Measurements from ENCODE around the gene MIOX. TPM values are rescaled to one million over a fixed set of nuclear protein-coding genes. Genes with fewer than 3 reads are reported as not detected.

Gene MIOX
- total RNA-seq, 1 donor, result not detected

DNA sequence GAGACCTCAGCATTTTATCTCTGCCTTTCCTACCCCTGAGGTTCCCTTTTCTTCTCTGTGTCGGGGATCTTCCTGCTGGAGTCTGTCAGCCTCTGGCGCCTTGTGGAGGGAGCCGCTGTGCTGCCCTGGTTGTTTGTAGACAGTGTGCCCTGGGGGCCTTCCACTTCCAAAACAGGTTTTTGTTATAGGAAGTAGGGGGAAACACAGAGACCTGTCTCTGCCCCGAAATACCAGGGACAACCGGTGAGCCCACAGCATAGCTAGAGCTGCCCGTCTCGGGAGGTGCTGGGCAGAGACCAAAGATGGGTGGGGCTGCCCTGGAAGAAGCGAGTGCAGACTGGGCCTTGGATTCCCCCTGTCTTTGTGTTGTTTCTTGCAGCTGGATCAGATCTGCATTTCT is 29.4 kb downstream of the MIOX start:
- Histone ChIP-seq H3K4me3 (ENCODE audit: insufficient read depth, low read length) (no peak overlapping the region), H3K27me3 (ENCODE audit: insufficient read depth, low read length) (no peaks in the 10 kb centered on the region), H2AFZ (ENCODE audit: low read length) (no peak overlapping the region), H3K36me3 (ENCODE audit: insufficient read depth, low read length) (peaks cover 17% of the 10 kb centered on the region), H3K9me3 (ENCODE audit: low read depth, low read length) (no peaks in the 10 kb centered on the region), H3K4me1 (ENCODE audit: insufficient read depth, low read length) (no peaks in the 10 kb centered on the region), H3K79me2 (ENCODE audit: insufficient read depth, low read length) (peaks cover 54% of the 10 kb centered on the region), H4K20me1 (ENCODE audit: insufficient read depth, low read length) (peaks cover 2% of the 10 kb centered on the region), H3K27ac (ENCODE audit: low read depth, low read length) (no peak overlapping the region), H3K4me2 (ENCODE audit: insufficient read depth, low read length) (no peak overlapping the region)
- TF ChIP-seq, protein P1, sequence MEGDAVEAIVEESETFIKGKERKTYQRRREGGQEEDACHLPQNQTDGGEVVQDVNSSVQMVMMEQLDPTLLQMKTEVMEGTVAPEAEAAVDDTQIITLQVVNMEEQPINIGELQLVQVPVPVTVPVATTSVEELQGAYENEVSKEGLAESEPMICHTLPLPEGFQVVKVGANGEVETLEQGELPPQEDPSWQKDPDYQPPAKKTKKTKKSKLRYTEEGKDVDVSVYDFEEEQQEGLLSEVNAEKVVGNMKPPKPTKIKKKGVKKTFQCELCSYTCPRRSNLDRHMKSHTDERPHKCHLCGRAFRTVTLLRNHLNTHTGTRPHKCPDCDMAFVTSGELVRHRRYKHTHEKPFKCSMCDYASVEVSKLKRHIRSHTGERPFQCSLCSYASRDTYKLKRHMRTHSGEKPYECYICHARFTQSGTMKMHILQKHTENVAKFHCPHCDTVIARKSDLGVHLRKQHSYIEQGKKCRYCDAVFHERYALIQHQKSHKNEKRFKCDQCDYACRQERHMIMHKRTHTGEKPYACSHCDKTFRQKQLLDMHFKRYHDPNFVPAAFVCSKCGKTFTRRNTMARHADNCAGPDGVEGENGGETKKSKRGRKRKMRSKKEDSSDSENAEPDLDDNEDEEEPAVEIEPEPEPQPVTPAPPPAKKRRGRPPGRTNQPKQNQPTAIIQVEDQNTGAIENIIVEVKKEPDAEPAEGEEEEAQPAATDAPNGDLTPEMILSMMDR (IDR thresholded peaks at IDR 0.05; ENCODE audit: extremely low read depth, low read depth, low read length), result no peak
- DNase-seq (ENCODE audit: insufficient read length, low spot score, missing footprints), result peak; percentile 44

DNA sequence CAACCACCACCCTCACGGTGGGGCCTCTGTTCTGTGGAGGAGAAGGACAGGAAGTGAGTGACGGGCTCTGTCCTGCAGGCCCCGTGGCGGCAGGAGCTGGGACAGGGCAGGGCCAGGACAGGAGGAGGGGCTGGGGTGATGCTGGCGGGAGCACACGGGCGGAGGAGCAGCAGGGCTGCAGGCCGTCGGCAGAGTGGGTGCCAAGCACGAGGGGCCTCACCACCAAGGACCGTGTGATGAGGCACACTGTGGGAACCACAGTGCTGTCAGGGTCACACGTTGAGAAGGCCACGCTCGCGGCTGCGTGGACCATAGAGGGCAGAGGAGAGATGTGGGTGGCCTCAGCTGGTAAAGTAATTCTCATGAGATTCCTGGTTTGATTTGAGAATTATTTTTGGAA is 30.2 kb downstream of the MIOX start:
- no peak overlapping the region for H3K4me3 ChIP-seq (ENCODE audit: insufficient read depth, low read length)
- H3K4me1 ChIP-seq (ENCODE audit: insufficient read depth, low read length), result no peaks in the 10 kb centered on the region
- no peak overlapping the region for H2AFZ ChIP-seq (ENCODE audit: low read length)
- no peak overlapping the region for H3K27ac ChIP-seq (ENCODE audit: low read depth, low read length)
- peaks cover 2% of the 10 kb centered on the region for H4K20me1 ChIP-seq (ENCODE audit: insufficient read depth, low read length)
- H3K27me3 ChIP-seq (ENCODE audit: insufficient read depth, low read length), result no peaks in the 10 kb centered on the region
- H3K4me2 ChIP-seq (ENCODE audit: insufficient read depth, low read length), result no peak overlapping the region
- H3K36me3 ChIP-seq (ENCODE audit: insufficient read depth, low read length), result peaks cover 17% of the 10 kb centered on the region
- TF ChIP-seq, protein P1 (IDR thresholded peaks at IDR 0.05; ENCODE audit: extremely low read depth, low read depth, low read length), result no peak
- no peaks in the 10 kb centered on the region for H3K9me3 ChIP-seq (ENCODE audit: low read depth, low read length)
- DNase-seq (ENCODE audit: insufficient read length, low spot score, missing footprints), result peak; percentile 72
- peaks cover 53% of the 10 kb centered on the region for H3K79me2 ChIP-seq (ENCODE audit: insufficient read depth, low read length)

DNA sequence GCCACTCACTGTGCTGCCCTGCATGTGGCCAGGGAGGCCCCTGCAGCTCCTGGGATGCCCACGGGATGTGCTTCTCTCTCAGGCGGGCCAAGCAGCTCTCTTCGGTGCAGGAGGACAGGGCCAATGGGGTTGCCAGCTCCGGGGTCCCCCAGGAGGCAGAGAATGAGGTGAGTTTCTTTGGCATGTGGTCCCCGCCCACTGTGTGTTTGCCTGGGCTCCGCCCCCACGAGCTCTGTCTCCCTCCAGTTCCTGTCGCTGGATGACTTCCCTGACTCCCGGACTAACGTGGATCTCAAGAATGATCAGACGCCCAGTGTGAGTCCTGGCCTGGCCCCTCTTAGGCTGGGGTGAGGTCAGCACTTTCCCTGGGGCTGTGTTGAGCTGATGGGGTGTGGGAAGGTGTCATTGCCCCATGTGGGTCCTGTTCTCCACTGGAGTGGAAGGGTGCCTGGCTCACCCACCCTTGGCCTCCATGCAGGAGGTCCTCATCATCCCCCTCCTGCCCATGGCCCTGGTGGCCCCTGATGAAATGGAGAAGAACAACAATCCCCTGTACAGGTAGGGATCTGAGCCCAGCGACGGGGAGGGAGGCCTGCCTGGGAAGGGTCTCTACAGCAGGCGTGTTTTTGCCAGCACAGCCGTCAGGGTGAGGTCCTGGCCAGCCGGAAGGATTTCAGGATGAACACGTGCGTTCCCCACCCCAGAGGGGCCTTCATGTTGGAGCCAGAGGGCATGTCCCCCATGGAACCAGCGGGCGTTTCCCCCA is 31.0 kb downstream of the MIOX start:
- H3K79me2 ChIP-seq (ENCODE audit: insufficient read depth, low read length), result peaks cover 53% of the 10 kb centered on the region
- H2AFZ ChIP-seq (ENCODE audit: low read length), result no peak overlapping the region
- TF ChIP-seq, protein P1 (IDR thresholded peaks at IDR 0.05; ENCODE audit: extremely low read depth, low read depth, low read length), result no peak
- no peaks in the 10 kb centered on the region for H3K9me3 ChIP-seq (ENCODE audit: low read depth, low read length)
- H4K20me1 ChIP-seq (ENCODE audit: insufficient read depth, low read length), result peaks cover 2% of the 10 kb centered on the region
- H3K27ac ChIP-seq (ENCODE audit: low read depth, low read length), result no peak overlapping the region
- no peak overlapping the region for H3K4me2 ChIP-seq (ENCODE audit: insufficient read depth, low read length)
- H3K36me3 ChIP-seq (ENCODE audit: insufficient read depth, low read length), result peaks cover 19% of the 10 kb centered on the region
- H3K4me3 ChIP-seq (ENCODE audit: insufficient read depth, low read length), result no peak overlapping the region
- H3K4me1 ChIP-seq (ENCODE audit: insufficient read depth, low read length), result no peaks in the 10 kb centered on the region
- DNase-seq (ENCODE audit: insufficient read length, low spot score, missing footprints), result peak; percentile 55
- H3K27me3 ChIP-seq (ENCODE audit: insufficient read depth, low read length), result no peaks in the 10 kb centered on the region

DNA sequence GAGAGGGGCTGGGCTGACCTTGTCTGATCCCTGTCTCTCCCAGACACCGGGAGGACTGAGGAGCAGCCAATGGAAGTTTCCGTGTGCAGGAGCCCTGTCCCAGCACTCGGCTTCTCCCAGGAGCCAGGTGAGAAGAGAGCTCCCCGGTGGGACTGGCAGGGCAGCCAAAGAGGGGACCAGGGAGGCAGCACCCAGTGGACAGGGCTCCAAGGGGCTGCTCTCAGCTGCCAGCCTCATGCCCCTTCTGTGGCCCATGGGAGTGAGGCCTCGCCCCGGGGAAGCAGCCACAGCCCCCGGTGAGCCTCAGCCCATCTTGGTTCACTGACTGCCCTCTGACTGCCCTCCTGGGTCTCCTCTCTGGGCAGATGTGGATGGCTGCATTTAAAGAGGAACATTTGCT is 31.9 kb downstream of the MIOX start:
- Histone ChIP-seq H4K20me1 (ENCODE audit: insufficient read depth, low read length) (peaks cover 10% of the 10 kb centered on the region), H3K27ac (ENCODE audit: low read depth, low read length) (no peak overlapping the region), H2AFZ (ENCODE audit: low read length) (no peak overlapping the region), H3K9me3 (ENCODE audit: low read depth, low read length) (no peaks in the 10 kb centered on the region), H3K4me2 (ENCODE audit: insufficient read depth, low read length) (no peak overlapping the region), H3K79me2 (ENCODE audit: insufficient read depth, low read length) (peaks cover 53% of the 10 kb centered on the region), H3K36me3 (ENCODE audit: insufficient read depth, low read length) (peaks cover 28% of the 10 kb centered on the region), H3K4me3 (ENCODE audit: insufficient read depth, low read length) (no peak overlapping the region), H3K4me1 (ENCODE audit: insufficient read depth, low read length) (no peaks in the 10 kb centered on the region), H3K27me3 (ENCODE audit: insufficient read depth, low read length) (no peaks in the 10 kb centered on the region)
- DNase-seq (ENCODE audit: insufficient read length, low spot score, missing footprints), result no peak
- TF ChIP-seq, protein P1 (IDR thresholded peaks at IDR 0.05; ENCODE audit: extremely low read depth, low read depth, low read length), result no peak
